ENCODE results near the gene SGK1.

- no peak for TF ChIP-seq CTCF (IDR thresholded peaks at IDR 0.05 in 8 of 11, conservative IDR thresholded peaks at IDR 0.05 in 3 of 11)
- TF ChIP-seq POLR2AphosphoS5 (IDR thresholded peaks at IDR 0.05), result no peak
Measured at GRCh38 chr6:134211297-134211696, 106.6 kb downstream of the SGK1 start.
